ENCODE measurements around the gene GPC5. TPM values are rescaled to one million over a fixed set of nuclear protein-coding genes. Genes with fewer than 3 reads are reported as not detected.

The GPC5 gene
- total RNA-seq, 4 donors from 2014 or later, result 0.47 TPM; not detected in 3

GRCh38 chr13:91709180-91709579 lies 310.8 kb downstream of the GPC5 start:
- 65 to 85% methylated on average over 3 of the region's 3 CpGs for WGBS, 2 donors (ENCODE audit: low coverage in 1 of 2)
- no peak overlapping the region for H3K4me3 ChIP-seq
- no peaks in the 10 kb centered on the region for H3K4me1 ChIP-seq
- H3K27ac ChIP-seq, result no peak overlapping the region
- no peaks in the 10 kb centered on the region for H3K27me3 ChIP-seq
- TF ChIP-seq EP300 (IDR thresholded peaks at IDR 0.05) (no peak), POLR2A (IDR thresholded peaks at IDR 0.05) (no peak), POLR2AphosphoS5 (IDR thresholded peaks at IDR 0.05) (no peak), CTCF (IDR thresholded peaks at IDR 0.05) (no peak)
- H3K9me3 ChIP-seq, result no peaks in the 10 kb centered on the region
- ATAC-seq, result no peak
- no peaks in the 10 kb centered on the region for H3K36me3 ChIP-seq

- ATAC-seq, result no peak
- Histone ChIP-seq H3K27me3 (no peaks in the 10 kb centered on the region), H3K27ac (no peak overlapping the region), H3K4me3 (no peak overlapping the region), H3K9me3 (no peaks in the 10 kb centered on the region), H3K36me3 (no peaks in the 10 kb centered on the region), H3K4me1 (no peaks in the 10 kb centered on the region)
- TF ChIP-seq POLR2AphosphoS5 (IDR thresholded peaks at IDR 0.05), result no peak
- TF ChIP-seq CTCF (IDR thresholded peaks at IDR 0.05), result no peak
- TF ChIP-seq POLR2A (IDR thresholded peaks at IDR 0.05), result no peak
- no peak for TF ChIP-seq EP300 (IDR thresholded peaks at IDR 0.05)
- 82 to 89% methylated on average over 3 of the region's 3 CpGs for WGBS, 2 donors (ENCODE audit: low coverage in 1 of 2)
Observed at GRCh38 chr13:91710733-91711132, 312.3 kb downstream of the GPC5 start.

GRCh38 chr13:91714855-91715254 lies 316.4 kb downstream of the GPC5 start:
- no peaks in the 10 kb centered on the region for H3K27me3 ChIP-seq

GRCh38 chr13:91716436-91717065 lies 318.1 kb downstream of the GPC5 start:
- H3K27ac ChIP-seq, result no peak overlapping the region
- no peak overlapping the region for H3K4me3 ChIP-seq
- no peaks in the 10 kb centered on the region for H3K4me1 ChIP-seq
- H3K36me3 ChIP-seq, result no peaks in the 10 kb centered on the region
- no peaks in the 10 kb centered on the region for H3K27me3 ChIP-seq
- no peak for ATAC-seq
- 60% methylated on average over 7 of the region's 7 CpGs for WGBS, 2 donors (ENCODE audit: low coverage in 1 of 2)
- no peaks in the 10 kb centered on the region for H3K9me3 ChIP-seq
- no peak for TF ChIP-seq POLR2AphosphoS5 (IDR thresholded peaks at IDR 0.05)
- no peak for TF ChIP-seq CTCF (IDR thresholded peaks at IDR 0.05)
- no peak for TF ChIP-seq EP300 (IDR thresholded peaks at IDR 0.05)
- no peak for TF ChIP-seq POLR2A (IDR thresholded peaks at IDR 0.05)

More at GRCh38 chr13:91714855-91715254, 316.4 kb downstream of the GPC5 start:
- TF ChIP-seq EP300 (IDR thresholded peaks at IDR 0.05) (no peak), POLR2A (IDR thresholded peaks at IDR 0.05) (no peak), CTCF (IDR thresholded peaks at IDR 0.05) (no peak), POLR2AphosphoS5 (IDR thresholded peaks at IDR 0.05) (no peak)
- 20 to 34% methylated on average over 2 to 3 of the region's 3 CpGs for WGBS, 2 donors (ENCODE audit: low coverage in 1 of 2)
- no peaks in the 10 kb centered on the region for H3K9me3 ChIP-seq
- ATAC-seq, result no peak
- no peaks in the 10 kb centered on the region for H3K4me1 ChIP-seq
- no peak overlapping the region for H3K27ac ChIP-seq
- H3K36me3 ChIP-seq, result no peaks in the 10 kb centered on the region
- H3K4me3 ChIP-seq, result no peak overlapping the region

GRCh38 chr13:91719033-91719432 lies 320.6 kb downstream of the GPC5 start:
- H3K27me3 ChIP-seq, result no peaks in the 10 kb centered on the region
- no peak overlapping the region for H3K27ac ChIP-seq
- no peak overlapping the region for H3K4me3 ChIP-seq
- no peaks in the 10 kb centered on the region for H3K9me3 ChIP-seq
- H3K36me3 ChIP-seq, result no peaks in the 10 kb centered on the region
- TF ChIP-seq CTCF (IDR thresholded peaks at IDR 0.05), result no peak
- no peak for TF ChIP-seq POLR2AphosphoS5 (IDR thresholded peaks at IDR 0.05)
- TF ChIP-seq EP300 (IDR thresholded peaks at IDR 0.05), result no peak
- TF ChIP-seq POLR2A (IDR thresholded peaks at IDR 0.05), result no peak
- 0 to 32% methylated on average over 1 to 3 of the region's 3 CpGs for WGBS, 2 donors (ENCODE audit: low coverage in 1 of 2)
- no peak for ATAC-seq
- H3K4me1 ChIP-seq, result no peaks in the 10 kb centered on the region
